ENCODE measurements around the gene PPM1H.

Gene PPM1H

DNA sequence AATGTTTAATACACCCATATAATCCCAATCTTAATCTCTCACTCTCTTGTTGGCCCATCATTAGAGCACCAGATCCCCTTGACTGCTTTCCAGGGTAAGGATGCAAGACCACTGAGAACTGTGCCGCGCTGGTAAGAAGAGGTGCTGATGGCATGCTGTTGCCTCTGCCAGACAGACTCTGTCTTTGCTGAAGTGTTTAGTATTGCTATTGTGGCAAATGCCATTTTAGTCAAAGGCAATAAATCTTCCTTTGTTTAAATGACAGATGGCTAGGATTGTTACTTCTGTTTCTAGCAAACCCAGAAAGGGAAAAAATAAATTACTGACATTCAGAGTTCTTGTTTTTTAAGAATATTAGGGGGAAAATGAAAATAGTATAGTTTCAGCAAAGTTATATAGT, 316.0 kb downstream of the PPM1H start:
- no peak for DNase-seq (ENCODE audit: low spot score)

DNA sequence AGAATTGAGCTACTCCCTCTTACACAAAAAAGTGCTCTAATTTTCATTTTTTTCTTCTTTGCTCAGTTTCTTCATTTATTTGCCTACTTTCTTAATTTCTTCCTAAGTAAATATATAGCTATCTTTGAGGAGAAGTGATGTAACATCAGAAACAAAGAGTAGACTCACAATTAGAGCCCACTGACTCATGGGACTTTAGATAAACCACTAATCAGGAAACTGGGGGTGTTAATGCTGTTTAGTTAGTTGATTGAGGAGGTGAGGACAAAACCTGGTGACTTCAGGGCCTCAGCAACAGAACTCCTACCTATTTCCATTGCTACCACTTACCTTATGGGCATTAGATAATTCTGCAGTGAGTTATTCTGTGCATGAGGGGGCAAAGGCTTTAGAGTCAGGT, 316.6 kb downstream of the PPM1H start:
- no peak for FAIRE-seq
- no peak for DNase-seq (ENCODE audit: low spot score)

More for the DNA sequence above, 316.0 kb downstream of the PPM1H start:
- FAIRE-seq, result no peak

DNA sequence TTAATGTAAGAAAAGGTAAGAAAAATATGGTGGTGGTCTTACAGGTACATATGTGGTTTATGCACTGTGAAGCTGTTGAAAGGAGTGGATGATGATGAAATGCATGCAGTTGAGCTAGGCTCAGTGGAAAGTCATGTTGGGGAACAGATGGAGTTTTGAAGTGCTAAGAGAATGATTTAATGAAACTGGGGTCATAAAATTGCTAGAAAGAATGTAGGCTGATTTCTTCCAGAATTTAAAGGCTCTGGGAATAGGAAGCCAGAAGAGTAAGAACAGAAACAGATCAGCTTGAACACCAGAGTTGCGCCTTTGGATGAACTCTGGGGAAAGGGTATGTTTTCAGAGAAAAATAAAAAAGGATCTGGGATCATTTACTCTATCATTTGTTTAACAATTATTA, 321.9 kb downstream of the PPM1H start:
- FAIRE-seq, result no peak
- no peak for DNase-seq (ENCODE audit: low spot score)

DNA sequence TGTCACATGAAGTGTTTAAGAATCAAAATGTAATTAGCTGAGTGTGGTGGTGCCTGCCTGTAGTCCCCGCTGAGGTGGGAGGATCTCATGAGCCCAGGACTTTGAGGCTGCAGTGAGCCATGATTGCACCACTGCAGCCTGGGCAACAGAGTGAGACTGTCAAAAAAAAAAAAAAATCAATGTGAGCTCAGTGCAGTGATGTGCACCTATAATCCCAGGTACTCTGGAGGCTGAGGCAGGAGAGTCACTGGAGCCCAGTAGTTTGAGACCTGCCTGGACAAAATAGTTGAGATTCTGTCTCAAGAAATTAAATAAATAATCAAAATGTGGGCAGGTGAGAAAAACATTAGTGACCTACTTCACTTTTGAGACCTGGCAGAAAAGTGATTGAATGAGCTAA, 328.3 kb downstream of the PPM1H start:
- FAIRE-seq (no peak), DNase-seq (ENCODE audit: low spot score) (no peak)

- FAIRE-seq (no peak), DNase-seq (ENCODE audit: low spot score) (no peak)
Measured at GRCh38 chr12:62605981-62606380, 329.0 kb downstream of the PPM1H start.

- no peak for FAIRE-seq
Measured at GRCh38 chr12:62604871-62605270, 330.1 kb downstream of the PPM1H start.

GRCh38 chr12:62604373-62604772, 330.6 kb downstream of the PPM1H start:
- FAIRE-seq (no peak), DNase-seq (ENCODE audit: low spot score) (no peak)

More at GRCh38 chr12:62604871-62605270, 330.1 kb downstream of the PPM1H start:
- no peak for DNase-seq (ENCODE audit: low spot score)

DNA sequence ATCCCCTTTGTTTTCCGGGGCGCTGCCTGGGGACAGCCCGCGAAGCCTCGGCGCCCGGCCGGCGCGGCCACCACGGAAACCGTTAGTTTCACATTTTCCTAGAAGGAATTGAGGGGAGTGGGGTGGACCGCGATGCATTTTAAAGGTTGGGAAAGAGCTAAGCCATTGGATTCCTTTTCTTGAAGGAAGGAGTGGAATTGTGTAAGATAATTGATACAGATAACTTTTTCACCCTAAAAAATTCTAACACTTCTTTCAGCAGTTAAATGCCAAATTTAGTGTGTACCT, 331.2 kb downstream of the PPM1H start:
- FAIRE-seq (no peak), DNase-seq (ENCODE audit: low spot score) (no peak)

DNA sequence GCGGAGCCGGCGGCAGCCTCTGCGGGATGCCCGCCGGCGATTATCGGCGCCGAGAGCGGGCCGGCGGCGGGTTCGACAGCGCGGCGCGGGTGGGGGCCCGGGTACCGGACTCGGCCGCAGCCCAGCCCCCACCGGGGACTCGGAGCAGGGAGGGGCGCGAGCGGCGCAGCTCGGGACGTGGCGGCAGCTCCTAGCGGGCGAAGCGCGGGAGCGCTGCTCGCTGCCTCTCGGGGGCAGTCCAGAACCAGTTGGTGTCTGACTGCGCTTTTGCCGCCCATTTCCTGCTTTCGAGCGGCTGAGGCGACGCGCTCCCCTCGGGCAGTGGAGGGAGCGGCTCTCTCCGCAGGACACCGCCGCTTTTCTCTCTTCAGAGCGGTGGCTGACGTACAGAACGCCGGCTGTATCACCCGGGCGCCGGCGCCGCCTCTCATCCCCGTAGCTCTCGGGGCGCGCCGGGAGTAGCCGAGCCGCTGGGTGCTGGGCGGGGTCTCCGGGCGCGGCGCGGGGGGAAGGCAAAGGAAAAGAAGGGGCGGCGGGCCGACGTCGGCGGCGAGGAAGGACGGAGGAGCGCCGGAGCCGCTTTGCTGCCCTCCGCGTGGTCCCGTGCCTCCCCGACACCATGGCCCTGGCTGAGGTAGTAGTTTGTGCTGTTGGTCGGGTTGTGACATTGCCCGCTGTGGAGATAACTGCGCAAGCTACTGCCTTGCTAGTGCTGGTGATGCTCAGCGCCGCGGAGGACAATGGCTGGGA, 331.7 kb downstream of the PPM1H start:
- DNase-seq (ENCODE audit: low spot score) (peak; percentile 90), FAIRE-seq (no peak)

DNA sequence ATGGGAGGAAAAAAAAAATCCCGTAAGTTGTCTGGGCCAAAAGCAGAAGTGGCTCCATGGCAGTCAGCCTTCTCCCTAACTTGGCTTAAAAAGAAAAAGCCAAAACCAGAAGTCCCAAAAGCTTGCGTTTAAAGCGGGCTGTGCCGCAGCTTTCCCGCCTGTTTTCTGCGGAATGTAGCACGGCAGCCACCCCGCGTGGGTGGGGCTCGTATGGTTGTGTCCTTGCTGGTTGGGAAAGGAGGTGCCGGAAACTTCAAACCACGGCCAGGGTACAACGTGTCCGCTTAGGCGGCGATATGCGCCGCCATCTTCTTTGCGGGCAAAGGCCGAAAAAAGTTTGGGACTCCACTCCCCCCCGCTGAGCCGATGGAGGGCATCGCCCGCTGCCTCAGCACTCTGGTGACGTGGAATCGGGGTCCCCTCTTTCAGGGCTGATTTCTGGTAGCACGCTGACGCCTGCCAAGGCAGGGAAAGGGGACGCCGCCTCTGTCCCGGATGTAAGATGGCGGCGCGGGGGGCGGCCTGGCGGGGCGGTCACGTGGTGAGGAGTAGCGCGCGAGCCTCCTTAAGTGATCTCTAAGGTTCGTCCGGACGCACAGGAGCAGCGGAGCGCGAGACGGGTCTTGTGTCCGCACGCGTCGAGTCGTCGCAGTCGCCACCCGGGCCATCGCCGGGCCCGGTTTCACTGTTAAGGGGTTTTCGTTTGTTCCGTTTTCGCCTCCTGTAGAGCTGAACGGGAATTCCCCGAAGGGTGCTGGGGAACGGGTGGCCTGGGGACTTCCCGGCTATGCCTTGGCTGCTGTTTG, 332.5 kb downstream of the PPM1H start:
- DNase-seq (ENCODE audit: low spot score) (peak; percentile 82), FAIRE-seq (no peak)

DNA sequence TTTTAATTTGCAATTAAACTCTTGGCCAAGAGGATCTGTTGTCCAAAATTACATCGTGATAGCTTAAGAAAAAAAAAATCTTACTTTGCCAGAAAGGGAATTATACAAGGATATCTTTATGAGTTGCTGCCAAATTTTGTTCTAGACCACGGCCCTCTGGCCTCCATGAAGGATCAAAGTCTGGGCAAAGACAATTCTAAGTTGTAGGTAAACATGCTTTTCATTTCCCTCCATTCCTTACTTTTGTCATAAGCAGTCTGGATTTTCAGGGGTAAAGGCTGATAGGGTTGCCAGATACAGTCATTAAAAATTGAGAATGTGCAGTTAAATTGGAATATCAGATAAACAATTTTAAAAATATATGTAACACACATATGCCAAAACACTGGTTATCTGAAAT, 333.2 kb downstream of the PPM1H start:
- no peak for FAIRE-seq
- no peak for DNase-seq (ENCODE audit: low spot score)

- DNase-seq (ENCODE audit: low spot score) (no peak), FAIRE-seq (no peak)
Measured at GRCh38 chr12:62599854-62600437, 335.0 kb downstream of the PPM1H start.

DNA sequence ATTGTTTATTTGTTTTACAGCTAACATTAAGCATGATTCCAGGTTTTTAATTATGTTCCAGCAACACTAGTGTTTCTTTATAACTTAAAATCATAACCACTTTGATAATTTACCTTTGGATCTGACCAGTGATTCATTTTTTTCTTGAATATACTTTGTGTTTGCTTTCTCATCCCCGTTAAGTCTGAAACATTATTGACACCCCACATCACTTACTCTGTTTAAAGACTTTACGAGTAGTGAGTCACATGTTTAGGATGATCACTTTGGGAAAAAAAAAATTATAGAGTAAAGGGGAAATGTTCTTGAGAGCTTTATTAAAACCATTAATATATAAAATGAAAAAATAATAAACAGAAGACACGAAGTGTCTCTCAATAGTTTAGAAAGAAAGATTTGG, 336.1 kb downstream of the PPM1H start:
- DNase-seq (ENCODE audit: low spot score), result no peak
- no peak for FAIRE-seq

- DNase-seq (ENCODE audit: low spot score) (no peak), FAIRE-seq (no peak)
Measured at GRCh38 chr12:62597253-62597652, 337.7 kb downstream of the PPM1H start.
